A549 (cell line): ENCODE measurements around the gene MTMR11. TPM values are rescaled to one million over a fixed set of nuclear protein-coding genes. Genes with fewer than 3 reads are reported as not detected.
A peak's percentile ranks its signal among the peaks of the same experiment; 100 is the strongest.

Experiments used
- ATAC-seq, 2 experiments: fragments of 200-7000 bp in 1 of 2; fragments of >200 bp in 1 of 2; cut with Nextera tagmentation in 1 of 2; cut with Tn5 transposase in 1 of 2; 3 replicates each; pipeline versions ENCODE4 v1.8.0 to v1.9.1; 2018 to 2020; ENCODE audit warnings: mild to moderate bottlenecking in 1 of 2, moderate library complexity in 1 of 2
- CTCF ChIA-PET: fragments of 300-600 bp; sonication (Branson Sonifier 250); formaldehyde crosslinking; extraction: SDS; loops from one replicate; lab custom pipeline; 2021; ENCODE audit warnings: antibody characterized with exemption, inconsistent platforms; lab: Yijun Ruan, JAX
- POLR2A ChIA-PET: fragments of 350-600 bp; formaldehyde crosslinking; extraction: SDS; loops from one replicate; lab custom pipeline; 2021; ENCODE audit warnings: antibody characterized with exemption, inconsistent platforms; lab: Yijun Ruan, JAX
- DNase-seq, 2 experiments: peaks; one replicate each; pipeline versions ENCODE4 v3.0.0 to v3.0.0-alpha.2; 2011 to 2016; ENCODE audit warnings: low read depth in 1 of 2, low spot score in 1 of 2
- FAIRE-seq: peaks from 2 replicates; lab custom pipeline; 2011; peaks lifted over from hg19 to GRCh38; lab: Jason Lieb, UNC
- H3K27ac ChIP-seq, 2 experiments: fragments of >200 bp; sonication (Bioruptor Twin); formaldehyde crosslinking; 3 replicates each; pipeline ENCODE4 v1.5.1; 2016 to 2017
- H3K4me1 ChIP-seq: fragments of >200 bp; sonication (Bioruptor Twin); formaldehyde crosslinking; 3 replicates; pipeline ENCODE4 v1.6.1; 2016
- H3K4me2 ChIP-seq: fragments of >200 bp; sonication (Bioruptor Twin); formaldehyde crosslinking; 3 replicates; pipeline ENCODE4 v1.6.1; 2016
- H3K4me3 ChIP-seq: fragments of >200 bp; sonication (Bioruptor Twin); formaldehyde crosslinking; 3 replicates; pipeline ENCODE4 v1.5.1; 2016
- H3K9me3 ChIP-seq: fragments of >200 bp; sonication (Bioruptor Twin); formaldehyde crosslinking; 3 replicates; pipeline ENCODE4 v1.6.1; 2016
- BHLHE40 ChIP-seq: IDR thresholded peaks from 2 replicates; pipeline ENCODE4 v1.6.1; 2012; ENCODE audit warnings: low read depth, low read length, inconsistent platforms
- CBX8 ChIP-seq: fragments of 200-600 bp; sonication (generic); IDR thresholded peaks from 2 replicates; pipeline ENCODE4 v1.6.1; 2016
- EHF ChIP-seq: fragments of 250-450 bp; sonication (Bioruptor Pico); IDR thresholded peaks from 2 replicates; pipeline ENCODE4 v1.5.0; 2020; ENCODE audit warnings: mild to moderate bottlenecking
- HEYL ChIP-seq: fragments of 250-450 bp; sonication (Bioruptor Pico); IDR thresholded peaks from 2 replicates; pipeline ENCODE4 v1.8.0; 2021; ENCODE audit warnings: mild to moderate bottlenecking, moderate library complexity
- JUN ChIP-seq, 2 experiments: fragments of >200 bp; sonication (Bioruptor Twin); formaldehyde crosslinking; IDR thresholded peaks; 2 replicates in 1 of 2; 3 replicates in 1 of 2; pipeline ENCODE4 v1.6.1; 2016 to 2017
- KDM5A ChIP-seq: fragments of 200-600 bp; sonication (generic); IDR thresholded peaks from 2 replicates; pipeline ENCODE4 v1.6.1; 2016; ENCODE audit warnings: antibody characterized with exemption, mild to moderate bottlenecking
- MAZ ChIP-seq: fragments of 150-350 bp; IDR thresholded peaks from 2 replicates; pipeline ENCODE4 v1.6.1; 2014; ENCODE audit warnings: antibody characterized with exemption, low read depth, low read length, borderline replicate concordance
- NFE2L2 ChIP-seq: fragments of 150-350 bp; conservative IDR thresholded peaks from 2 replicates; pipeline ENCODE4 v1.6.1; 2014; ENCODE audit warnings: low read length
- PHF8 ChIP-seq: fragments of 200-600 bp; sonication (generic); IDR thresholded peaks from 2 replicates; pipeline ENCODE4 v1.6.1; 2016; ENCODE audit warnings: low read depth, mild to moderate bottlenecking, antibody characterized with exemption, moderate library complexity, borderline replicate concordance
- RAD21 ChIP-seq, 2 experiments: fragments of >200 bp in 1 of 2; sonication (Bioruptor Twin) in 1 of 2; formaldehyde crosslinking in 1 of 2; IDR thresholded peaks in 1 of 2; conservative IDR thresholded peaks in 1 of 2; 2 replicates in 1 of 2; 3 replicates in 1 of 2; pipeline ENCODE4 v1.6.1; 2012 to 2018; ENCODE audit warnings: inconsistent platforms in 1 of 2
- RFX5 ChIP-seq: fragments of 450-650 bp; IDR thresholded peaks from 2 replicates; pipeline ENCODE4 v1.7.1; 2014; ENCODE audit warnings: antibody characterized with exemption, mild to moderate bottlenecking, moderate library complexity
- TP53 ChIP-seq: fragments of 250-450 bp; sonication (Bioruptor Pico); IDR thresholded peaks from 2 replicates; pipeline ENCODE4 v1.5.0; 2021; ENCODE audit warnings: mild to moderate bottlenecking, moderate library complexity
- ZC3H11A ChIP-seq: fragments of 450-650 bp; IDR thresholded peaks from 2 replicates; pipeline ENCODE4 v1.6.1; 2014; ENCODE audit warnings: antibody characterized with exemption, mild to moderate bottlenecking
- ZFP36 ChIP-seq: fragments of 450-650 bp; IDR thresholded peaks from 2 replicates; pipeline ENCODE4 v1.6.1; 2014; ENCODE audit warnings: borderline replicate concordance; ENCODE audit not compliant: partially characterized antibody
- ZSCAN20 ChIP-seq: fragments of 250-450 bp; sonication (Bioruptor Pico); IDR thresholded peaks from 2 replicates; pipeline ENCODE4 v1.8.0; 2022; ENCODE audit warnings: mild to moderate bottlenecking, moderate library complexity
- WGBS: methylation state at CpG from one replicate; pipeline ENCODE4 v1.1.6; 2017; ENCODE audit errors: missing lambda C conversion rate; 5-methylcytosine and 5-hydroxymethylcytosine counted together
- polyA plus RNA-seq, 4 experiments: library from polyadenylated mRNA; depleted of rRNA in 3 of 4; stranded (reverse); fragments of >200 nt; fragmentation: RNase III in 1 of 4; extraction: RNeasy Plus Mini Kit Qiagen cat#74134 plus additional on column Dnase treatment in 1 of 4; gene quantifications; 2 replicates in 3 of 4; 3 replicates in 1 of 4; pipeline ENCODE4 v1.2.3, GENCODE V29; 2011 to 2017
- TF ChIP-seq, protein P1 (sequence below): fragments of 200-600 bp; sonication (generic); IDR thresholded peaks from 2 replicates; pipeline ENCODE4 v1.6.1; 2016; ENCODE audit warnings: antibody characterized with exemption, mild to moderate bottlenecking, moderate library complexity
- TF ChIP-seq, protein P2 (sequence below): fragments of 250-450 bp; sonication (Bioruptor Pico); IDR thresholded peaks from 2 replicates; pipeline ENCODE4 v1.5.0; 2021; ENCODE audit warnings: mild to moderate bottlenecking, moderate library complexity, borderline replicate concordance
- TF ChIP-seq, protein P3 (sequence below): fragments of >200 bp; sonication (Bioruptor Twin); formaldehyde crosslinking; IDR thresholded peaks from 3 replicates; pipeline ENCODE4 v1.5.1; 2016
- TF ChIP-seq, protein P4 (sequence below): fragments of 450-650 bp; IDR thresholded peaks from 2 replicates; pipeline ENCODE4 v1.6.1; 2014; ENCODE audit warnings: antibody characterized with exemption
- TF ChIP-seq, protein P5 (sequence below): fragments of 250-450 bp; sonication (Bioruptor Pico); IDR thresholded peaks from 2 replicates; pipeline ENCODE4 v1.5.0; 2020; ENCODE audit warnings: low read depth, mild to moderate bottlenecking, moderate library complexity
- TF ChIP-seq, protein P6 (sequence below): fragments of >200 bp; sonication (Bioruptor Twin); formaldehyde crosslinking; IDR thresholded peaks from 3 replicates; pipeline ENCODE4 v1.6.1; 2016

The MTMR11 gene
- polyA plus RNA-seq, 2 of the 4 experiments (the other 2 are of a cell fraction), result 16.2 to 31.2 TPM

DNA sequence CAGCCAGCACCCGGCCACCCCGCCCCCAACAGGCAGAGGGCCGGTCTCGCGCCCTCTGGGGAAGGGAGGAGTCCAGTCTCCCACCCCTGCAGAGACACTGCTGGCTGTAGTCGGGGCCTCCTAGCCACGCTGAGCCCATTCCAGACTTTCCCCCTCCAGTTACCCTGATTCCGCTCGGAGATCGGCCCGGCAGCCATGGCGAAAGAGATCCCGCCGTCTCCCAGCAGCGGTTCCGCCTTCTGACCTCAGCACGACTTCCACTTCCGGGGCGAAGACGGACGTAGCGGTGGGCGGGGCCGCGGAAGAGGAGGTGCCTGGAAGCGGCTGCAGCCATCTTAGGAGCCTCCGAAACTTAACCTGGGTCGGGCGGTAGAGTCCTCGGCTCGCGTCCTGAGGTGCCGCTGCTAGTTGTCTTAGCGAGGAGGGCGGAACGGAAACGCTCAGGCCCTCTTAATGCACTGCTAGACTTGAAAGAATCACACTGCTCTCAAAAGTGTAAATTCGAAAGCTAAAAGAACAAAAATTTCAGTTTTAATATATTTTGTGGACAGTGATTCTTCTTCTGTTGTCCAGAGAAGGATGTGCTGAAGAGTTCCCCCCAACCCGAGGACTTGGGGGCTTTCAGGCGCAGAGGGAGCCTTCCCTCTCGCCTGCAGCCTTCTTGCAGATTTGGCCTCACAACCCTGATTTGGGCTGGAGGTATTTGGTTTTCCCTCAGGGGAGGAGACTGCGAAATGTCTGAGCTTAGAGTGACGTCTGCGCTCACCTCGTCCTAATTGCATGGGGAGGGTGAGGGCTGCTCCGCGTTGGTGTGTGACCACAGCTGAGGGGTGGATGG, 8.9 kb downstream of the MTMR11 start, which contains the start of gene SF3B4 (continued):
- no peak; a peak in 1 of 5 replicates for TF ChIP-seq RAD21 (conservative IDR thresholded peaks at IDR 0.05 in 1 of 2, IDR thresholded peaks at IDR 0.05 in 1 of 2)
- TF ChIP-seq, protein P1, sequence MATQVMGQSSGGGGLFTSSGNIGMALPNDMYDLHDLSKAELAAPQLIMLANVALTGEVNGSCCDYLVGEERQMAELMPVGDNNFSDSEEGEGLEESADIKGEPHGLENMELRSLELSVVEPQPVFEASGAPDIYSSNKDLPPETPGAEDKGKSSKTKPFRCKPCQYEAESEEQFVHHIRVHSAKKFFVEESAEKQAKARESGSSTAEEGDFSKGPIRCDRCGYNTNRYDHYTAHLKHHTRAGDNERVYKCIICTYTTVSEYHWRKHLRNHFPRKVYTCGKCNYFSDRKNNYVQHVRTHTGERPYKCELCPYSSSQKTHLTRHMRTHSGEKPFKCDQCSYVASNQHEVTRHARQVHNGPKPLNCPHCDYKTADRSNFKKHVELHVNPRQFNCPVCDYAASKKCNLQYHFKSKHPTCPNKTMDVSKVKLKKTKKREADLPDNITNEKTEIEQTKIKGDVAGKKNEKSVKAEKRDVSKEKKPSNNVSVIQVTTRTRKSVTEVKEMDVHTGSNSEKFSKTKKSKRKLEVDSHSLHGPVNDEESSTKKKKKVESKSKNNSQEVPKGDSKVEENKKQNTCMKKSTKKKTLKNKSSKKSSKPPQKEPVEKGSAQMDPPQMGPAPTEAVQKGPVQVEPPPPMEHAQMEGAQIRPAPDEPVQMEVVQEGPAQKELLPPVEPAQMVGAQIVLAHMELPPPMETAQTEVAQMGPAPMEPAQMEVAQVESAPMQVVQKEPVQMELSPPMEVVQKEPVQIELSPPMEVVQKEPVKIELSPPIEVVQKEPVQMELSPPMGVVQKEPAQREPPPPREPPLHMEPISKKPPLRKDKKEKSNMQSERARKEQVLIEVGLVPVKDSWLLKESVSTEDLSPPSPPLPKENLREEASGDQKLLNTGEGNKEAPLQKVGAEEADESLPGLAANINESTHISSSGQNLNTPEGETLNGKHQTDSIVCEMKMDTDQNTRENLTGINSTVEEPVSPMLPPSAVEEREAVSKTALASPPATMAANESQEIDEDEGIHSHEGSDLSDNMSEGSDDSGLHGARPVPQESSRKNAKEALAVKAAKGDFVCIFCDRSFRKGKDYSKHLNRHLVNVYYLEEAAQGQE, result no peak
- no peak for TF ChIP-seq BHLHE40
- TF ChIP-seq, protein P2, sequence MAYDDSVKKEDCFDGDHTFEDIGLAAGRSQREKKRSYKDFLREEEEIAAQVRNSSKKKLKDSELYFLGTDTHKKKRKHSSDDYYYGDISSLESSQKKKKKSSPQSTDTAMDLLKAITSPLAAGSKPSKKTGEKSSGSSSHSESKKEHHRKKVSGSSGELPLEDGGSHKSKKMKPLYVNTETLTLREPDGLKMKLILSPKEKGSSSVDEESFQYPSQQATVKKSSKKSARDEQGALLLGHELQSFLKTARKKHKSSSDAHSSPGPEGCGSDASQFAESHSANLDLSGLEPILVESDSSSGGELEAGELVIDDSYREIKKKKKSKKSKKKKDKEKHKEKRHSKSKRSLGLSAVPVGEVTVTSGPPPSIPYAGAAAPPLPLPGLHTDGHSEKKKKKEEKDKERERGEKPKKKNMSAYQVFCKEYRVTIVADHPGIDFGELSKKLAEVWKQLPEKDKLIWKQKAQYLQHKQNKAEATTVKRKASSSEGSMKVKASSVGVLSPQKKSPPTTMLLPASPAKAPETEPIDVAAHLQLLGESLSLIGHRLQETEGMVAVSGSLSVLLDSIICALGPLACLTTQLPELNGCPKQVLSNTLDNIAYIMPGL (CRISPR knock-in tag), result no peak
- peak; percentile 89 for TF ChIP-seq KDM5A
- TF ChIP-seq NFE2L2, result no peak
- TF ChIP-seq, protein P3, sequence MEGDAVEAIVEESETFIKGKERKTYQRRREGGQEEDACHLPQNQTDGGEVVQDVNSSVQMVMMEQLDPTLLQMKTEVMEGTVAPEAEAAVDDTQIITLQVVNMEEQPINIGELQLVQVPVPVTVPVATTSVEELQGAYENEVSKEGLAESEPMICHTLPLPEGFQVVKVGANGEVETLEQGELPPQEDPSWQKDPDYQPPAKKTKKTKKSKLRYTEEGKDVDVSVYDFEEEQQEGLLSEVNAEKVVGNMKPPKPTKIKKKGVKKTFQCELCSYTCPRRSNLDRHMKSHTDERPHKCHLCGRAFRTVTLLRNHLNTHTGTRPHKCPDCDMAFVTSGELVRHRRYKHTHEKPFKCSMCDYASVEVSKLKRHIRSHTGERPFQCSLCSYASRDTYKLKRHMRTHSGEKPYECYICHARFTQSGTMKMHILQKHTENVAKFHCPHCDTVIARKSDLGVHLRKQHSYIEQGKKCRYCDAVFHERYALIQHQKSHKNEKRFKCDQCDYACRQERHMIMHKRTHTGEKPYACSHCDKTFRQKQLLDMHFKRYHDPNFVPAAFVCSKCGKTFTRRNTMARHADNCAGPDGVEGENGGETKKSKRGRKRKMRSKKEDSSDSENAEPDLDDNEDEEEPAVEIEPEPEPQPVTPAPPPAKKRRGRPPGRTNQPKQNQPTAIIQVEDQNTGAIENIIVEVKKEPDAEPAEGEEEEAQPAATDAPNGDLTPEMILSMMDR, result no peak
- no peak for TF ChIP-seq HEYL
- TF ChIP-seq TP53, result no peak
- no peak for TF ChIP-seq RFX5
- TF ChIP-seq, protein P4, sequence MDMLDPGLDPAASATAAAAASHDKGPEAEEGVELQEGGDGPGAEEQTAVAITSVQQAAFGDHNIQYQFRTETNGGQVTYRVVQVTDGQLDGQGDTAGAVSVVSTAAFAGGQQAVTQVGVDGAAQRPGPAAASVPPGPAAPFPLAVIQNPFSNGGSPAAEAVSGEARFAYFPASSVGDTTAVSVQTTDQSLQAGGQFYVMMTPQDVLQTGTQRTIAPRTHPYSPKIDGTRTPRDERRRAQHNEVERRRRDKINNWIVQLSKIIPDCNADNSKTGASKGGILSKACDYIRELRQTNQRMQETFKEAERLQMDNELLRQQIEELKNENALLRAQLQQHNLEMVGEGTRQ, result 0 out of 2 replicates have a peak, but pooled peaks have one; percentile 3
- no peak for TF ChIP-seq MAZ
- TF ChIP-seq, protein P5, sequence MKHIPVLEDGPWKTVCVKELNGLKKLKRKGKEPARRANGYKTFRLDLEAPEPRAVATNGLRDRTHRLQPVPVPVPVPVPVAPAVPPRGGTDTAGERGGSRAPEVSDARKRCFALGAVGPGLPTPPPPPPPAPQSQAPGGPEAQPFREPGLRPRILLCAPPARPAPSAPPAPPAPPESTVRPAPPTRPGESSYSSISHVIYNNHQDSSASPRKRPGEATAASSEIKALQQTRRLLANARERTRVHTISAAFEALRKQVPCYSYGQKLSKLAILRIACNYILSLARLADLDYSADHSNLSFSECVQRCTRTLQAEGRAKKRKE (CRISPR knock-in tag), result no peak
- peak; percentile 91 to 93; a peak in 4 of 5 replicates for TF ChIP-seq JUN (IDR thresholded peaks at IDR 0.05)
- no peak for TF ChIP-seq ZC3H11A

DNA sequence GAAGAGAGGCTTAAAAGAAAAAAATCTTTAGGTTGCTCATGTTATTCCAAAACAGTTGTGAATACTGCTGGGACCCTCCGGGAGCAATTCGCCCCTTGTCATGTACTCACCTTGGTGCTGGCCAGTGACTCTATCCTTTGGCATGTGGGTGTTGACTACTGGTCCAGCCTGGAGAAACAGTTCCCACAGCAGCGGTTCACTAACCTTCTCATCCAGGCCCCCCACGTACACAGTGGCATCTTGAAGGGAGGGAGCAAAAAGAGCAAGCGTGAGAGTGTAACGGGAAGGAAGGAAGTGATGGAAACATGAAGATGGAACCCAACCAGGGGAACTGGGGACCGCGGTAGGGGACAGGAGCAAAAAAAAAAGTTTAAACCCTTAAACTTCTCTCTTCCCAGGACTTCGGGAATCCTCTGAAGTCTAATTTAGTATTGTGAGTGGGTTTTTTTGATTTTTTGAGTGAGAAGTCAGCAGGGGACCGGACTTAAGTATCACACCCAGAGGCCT, 9.6 kb downstream of the MTMR11 start:
- FAIRE-seq, result no peak
- peak overlapping the region; percentile 87 for H3K4me3 ChIP-seq
- WGBS, result 3% methylated on average over 10 of the region's 10 CpGs
- peak overlapping the region; percentile 98 for H3K4me2 ChIP-seq
- TF ChIP-seq PHF8 (peak; percentile 52; the same call in 1 of the 2 replicates), NFE2L2 (no peak), HEYL (no peak), RAD21 (conservative IDR thresholded peaks at IDR 0.05 in 1 of 2, IDR thresholded peaks at IDR 0.05 in 1 of 2) (no peak), CBX8 (no peak), ZFP36 (no peak), EHF (CRISPR knock-in tag) (no peak), ZSCAN20 (CRISPR knock-in tag) (no peak)
- TF ChIP-seq, protein P6, sequence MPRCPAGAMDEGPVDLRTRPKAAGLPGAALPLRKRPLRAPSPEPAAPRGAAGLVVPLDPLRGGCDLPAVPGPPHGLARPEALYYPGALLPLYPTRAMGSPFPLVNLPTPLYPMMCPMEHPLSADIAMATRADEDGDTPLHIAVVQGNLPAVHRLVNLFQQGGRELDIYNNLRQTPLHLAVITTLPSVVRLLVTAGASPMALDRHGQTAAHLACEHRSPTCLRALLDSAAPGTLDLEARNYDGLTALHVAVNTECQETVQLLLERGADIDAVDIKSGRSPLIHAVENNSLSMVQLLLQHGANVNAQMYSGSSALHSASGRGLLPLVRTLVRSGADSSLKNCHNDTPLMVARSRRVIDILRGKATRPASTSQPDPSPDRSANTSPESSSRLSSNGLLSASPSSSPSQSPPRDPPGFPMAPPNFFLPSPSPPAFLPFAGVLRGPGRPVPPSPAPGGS, result no peak
- no peaks in the 10 kb centered on the region for H3K9me3 ChIP-seq
- peak overlapping the region; percentile 92 to 99 for H3K27ac ChIP-seq
- DNase-seq, result no peak
- ChIA-PET POLR2A (no interaction called here), CTCF (no interaction called here)
- ATAC-seq, result peak in 1 of 2 experiments; percentile 21; a peak in 3 of 6 replicates
- peaks cover 24% of the 10 kb centered on the region for H3K4me1 ChIP-seq
